ENCODE data around the gene TRPT1. TPM values are rescaled to one million over a fixed set of nuclear protein-coding genes. Genes with fewer than 3 reads are reported as not detected.

The TRPT1 gene, protein sequence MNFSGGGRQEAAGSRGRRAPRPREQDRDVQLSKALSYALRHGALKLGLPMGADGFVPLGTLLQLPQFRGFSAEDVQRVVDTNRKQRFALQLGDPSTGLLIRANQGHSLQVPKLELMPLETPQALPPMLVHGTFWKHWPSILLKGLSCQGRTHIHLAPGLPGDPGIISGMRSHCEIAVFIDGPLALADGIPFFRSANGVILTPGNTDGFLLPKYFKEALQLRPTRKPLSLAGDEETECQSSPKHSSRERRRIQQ
- 47.4 TPM for total RNA-seq

DNA sequence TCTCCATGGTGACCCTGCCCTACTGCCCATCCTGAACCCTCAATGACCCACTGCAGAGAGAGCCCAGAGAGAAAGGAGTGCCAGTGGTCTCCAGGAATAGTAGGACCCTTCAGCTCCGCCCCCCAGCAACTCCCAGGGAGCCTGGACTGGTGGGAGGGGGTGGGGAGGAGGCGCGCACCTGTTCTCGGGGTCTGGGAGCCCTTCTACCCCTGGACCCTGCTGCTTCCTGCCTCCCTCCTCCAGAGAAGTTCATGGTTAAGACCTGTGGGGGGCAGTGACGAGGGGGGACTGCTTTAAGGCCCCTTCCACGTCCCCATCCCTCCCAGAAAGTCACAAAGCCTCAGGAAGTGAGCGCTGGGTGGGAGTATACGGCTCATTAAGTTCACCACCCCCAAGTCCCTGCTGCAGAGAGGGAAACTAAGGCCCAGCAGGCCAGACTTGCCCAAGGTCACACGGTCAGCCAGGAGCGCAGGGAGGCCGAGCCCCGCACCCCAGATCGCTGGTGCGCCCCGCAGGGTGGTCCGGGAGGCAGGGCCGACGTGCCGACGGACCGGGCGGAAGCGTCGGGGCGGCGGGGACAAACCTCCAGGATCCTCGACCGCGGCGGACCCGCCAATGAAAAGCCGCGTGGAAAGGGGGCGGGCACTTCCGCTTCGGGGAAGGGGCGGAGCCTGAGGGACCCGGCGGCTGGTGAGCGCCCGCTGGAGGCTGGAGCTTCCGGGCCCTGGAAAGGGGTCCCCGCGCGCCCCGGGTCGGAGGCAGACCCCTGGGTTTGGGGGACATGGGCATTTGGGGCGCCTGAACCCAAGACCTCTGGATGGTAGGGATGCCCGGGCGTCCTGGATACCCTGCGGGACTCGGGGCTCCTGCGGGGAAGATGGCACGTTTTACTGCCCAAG is at the start of gene TRPT1, which contains the start of gene NUDT22:
TSS of gene TRPT1 (minus strand) at position 579 of the 899 bp plus-strand sequence. CDS start at position 253, 326 bp downstream.
TSS of gene NUDT22 (plus strand) at position 667 of the 899 bp plus-strand sequence. CDS start 379 bp downstream, outside the sequence.
- DNase-seq (ENCODE audit: low spot score): peak; percentile 92

DNA sequence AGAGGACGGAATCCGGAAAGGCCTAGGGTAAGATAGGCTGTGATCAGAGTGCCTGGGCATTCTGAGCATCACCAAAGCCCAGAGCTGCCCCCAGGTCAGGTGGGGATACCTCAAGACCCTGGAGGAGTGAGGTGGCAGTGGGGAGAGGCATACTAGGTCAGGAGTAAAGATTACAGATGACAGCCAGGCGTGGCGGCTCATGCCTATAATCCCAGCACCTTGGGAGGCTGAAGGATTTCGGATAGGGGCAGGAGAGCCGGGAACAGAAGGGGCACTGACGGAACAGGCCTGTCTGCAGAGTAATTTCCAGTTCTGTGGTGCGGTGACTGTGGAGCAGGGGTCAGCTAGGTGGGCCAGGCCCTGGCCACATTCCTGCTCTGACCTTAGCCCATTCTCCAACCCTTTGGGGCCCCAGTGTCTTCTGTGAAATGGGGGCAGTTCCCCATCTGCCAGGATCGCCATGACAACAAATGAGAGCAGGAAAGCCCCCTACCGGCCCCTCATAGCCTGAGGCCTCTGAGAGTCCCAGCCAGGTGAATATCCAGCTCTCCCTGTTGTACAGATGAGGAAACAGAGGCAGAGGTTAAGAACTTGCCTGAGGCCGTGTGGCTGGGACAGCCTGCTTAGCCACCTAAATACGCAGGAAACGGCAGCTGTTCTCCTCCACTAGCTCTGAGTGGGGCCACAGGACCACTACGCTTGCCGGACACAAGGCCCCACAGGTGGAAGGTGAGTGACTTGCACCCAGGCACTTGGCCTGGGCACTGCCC is 49.2 kb upstream of the TRPT1 start:
- DNase-seq (ENCODE audit: low spot score): no peak

DNA sequence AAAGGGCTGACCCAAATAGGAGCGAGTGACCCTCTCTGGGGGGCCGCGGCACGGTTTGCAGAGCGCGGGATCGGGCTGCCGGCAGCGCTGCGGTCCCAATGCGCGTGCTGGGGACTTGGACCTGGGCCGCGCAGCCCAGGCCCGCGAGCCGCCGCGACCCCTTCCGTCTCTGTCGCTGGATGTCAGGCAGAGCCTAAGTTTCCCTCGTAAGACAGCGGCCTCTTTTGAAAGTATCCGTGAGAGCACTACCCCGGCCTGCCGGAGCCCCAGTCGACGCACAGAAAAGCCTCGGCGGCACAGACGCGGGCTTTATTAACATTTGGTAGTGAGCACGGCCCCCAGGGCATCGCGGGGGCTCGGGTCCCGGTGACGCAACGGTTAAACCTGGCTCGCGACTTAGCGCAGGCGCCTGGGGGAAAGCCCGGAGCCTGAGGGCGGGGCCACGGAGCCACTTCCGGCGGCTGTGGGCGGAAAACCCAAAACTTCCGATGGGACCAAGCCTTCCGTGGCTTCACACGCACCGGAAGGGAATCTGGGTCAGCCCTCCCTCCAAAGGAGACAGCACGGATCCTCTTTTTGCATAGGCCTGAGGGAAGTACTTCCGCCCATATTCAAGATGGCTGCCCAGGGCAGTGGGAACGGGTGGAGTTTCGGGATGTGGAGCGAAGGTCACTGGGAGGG is 43.7 kb upstream of the TRPT1 start:
- peak; percentile 98 for DNase-seq (ENCODE audit: low spot score)

DNA sequence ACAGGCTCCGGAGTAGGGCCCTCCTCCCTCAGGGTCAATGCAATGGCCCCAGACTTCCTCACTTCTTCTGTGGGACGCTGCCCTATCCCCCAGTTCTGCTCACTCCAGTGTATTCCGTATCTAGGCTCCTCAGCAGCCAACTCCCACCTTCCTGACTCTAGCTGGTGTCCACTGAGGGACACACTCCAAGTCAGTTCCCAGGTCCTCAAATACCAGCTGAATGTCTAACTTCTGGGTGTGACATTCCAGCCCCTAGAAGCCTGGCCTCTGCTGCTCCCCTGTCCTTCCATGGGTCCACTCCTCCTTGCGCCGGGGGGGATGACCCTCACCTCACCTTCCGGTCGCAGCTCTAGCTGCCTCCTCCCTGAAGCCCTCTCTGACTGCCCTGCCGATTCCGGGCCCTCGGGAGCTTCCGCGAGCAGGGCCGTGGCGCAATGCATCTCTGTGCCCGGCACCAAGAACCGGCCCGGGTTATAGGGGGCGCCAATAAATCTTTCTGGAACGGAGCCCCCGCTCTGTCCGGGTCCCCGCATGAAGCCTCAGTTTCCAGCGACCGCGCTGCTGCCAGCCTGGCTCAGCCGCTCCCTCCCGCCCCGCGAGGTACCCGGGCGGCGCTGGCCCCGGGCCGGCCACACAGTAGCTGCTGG is 43.0 kb upstream of the TRPT1 start:
- DNase-seq (ENCODE audit: low spot score): peak; percentile 47

DNA sequence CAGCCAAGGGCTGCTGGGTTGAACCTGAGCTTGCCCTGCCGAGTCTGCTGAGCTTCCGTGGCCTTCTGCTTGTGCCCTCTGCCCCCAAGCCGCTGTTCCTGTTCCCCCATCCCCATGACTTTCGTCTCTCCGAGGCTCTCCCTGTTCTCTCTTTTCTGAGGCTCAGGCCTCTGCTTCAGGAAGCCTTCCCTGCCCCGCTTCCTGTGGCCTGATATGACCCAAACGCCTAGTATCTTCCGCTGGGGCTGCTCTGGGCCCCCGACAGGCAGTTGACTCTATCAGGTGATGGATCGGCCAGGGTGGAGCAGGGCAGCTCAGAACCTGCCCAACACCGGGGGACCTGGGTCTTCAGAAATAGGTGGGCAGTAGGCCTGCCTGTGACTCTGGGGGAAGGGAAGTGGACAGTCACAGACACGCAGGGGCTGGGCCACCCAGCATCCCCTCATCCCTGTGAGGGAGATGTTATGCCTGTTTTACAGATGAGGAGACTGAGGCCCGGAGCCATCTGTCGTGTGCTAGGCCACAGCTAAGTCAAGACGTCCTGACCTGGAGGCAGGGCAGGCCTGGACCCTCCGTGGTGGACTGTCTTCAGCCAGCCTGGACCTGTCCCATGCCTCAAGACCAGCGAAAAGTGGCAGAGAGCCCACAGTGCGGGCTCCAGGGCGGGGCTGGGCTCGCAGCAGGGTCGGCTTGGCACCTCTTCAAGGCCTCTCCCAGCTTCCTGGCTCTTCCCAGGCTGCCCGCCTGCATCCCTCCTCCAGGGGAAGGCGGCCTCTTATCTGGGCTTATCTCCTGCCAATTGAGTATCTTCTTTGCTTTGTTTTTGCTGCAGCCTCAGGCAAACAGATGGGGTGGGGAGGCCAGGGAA is 42.3 kb upstream of the TRPT1 start:
- DNase-seq (ENCODE audit: low spot score): peak; percentile 73

DNA sequence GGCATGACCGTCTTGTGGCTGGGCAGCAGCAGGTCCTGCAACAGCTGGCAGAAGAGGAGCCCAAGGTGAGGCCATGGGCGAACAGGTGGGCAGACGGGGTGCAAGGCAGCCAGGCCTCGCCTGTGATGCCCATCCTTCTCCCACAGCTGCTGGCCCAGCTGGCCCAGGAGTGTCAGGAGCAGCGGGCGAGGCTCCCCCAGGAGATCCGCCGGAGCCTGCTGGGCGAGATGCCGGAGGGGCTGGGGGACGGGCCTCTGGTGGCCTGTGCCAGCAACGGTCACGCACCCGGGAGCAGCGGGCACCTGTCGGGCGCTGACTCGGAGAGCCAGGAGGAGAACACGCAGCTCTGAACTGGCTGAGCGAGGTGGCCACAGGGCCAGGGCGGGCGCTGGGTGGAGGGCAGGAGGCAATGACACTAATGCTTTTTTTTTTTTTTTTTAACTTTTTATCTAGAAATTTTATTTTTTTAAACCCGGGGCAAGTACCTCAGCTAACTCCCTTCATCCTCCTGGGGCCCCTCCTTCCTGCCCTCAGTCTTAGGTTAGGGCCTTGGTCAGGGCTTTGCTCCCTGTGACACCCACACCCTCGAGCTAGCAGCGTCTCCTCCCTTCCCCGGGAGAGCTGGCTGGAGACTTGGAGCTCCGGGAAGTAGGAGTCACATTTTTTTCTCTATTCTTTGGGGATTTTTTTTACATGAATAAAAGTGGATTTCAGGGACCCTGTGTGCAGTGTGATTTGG is 41.4 kb upstream of the TRPT1 start:
- DNase-seq (ENCODE audit: low spot score): no peak

DNA sequence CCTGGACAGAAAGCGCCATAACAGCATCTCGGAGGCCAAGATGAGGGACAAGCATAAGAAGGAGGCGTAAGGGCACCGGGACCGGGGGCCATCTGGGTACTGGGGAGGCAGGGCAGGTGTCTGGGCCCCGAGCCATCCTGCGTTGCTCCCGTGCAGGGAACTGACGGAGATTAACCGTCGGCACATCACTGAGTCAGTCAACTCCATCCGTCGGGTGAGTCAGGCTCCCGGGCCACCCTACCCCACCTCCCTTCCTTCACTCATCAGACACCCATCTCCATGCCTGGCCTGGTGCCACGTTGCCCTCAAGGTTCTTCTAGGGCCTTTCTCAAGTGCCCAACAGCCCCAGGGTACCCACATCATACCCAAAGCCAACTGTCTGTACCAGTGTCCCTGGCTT is 40.4 kb upstream of the TRPT1 start:
- no peak for DNase-seq (ENCODE audit: low spot score)

DNA sequence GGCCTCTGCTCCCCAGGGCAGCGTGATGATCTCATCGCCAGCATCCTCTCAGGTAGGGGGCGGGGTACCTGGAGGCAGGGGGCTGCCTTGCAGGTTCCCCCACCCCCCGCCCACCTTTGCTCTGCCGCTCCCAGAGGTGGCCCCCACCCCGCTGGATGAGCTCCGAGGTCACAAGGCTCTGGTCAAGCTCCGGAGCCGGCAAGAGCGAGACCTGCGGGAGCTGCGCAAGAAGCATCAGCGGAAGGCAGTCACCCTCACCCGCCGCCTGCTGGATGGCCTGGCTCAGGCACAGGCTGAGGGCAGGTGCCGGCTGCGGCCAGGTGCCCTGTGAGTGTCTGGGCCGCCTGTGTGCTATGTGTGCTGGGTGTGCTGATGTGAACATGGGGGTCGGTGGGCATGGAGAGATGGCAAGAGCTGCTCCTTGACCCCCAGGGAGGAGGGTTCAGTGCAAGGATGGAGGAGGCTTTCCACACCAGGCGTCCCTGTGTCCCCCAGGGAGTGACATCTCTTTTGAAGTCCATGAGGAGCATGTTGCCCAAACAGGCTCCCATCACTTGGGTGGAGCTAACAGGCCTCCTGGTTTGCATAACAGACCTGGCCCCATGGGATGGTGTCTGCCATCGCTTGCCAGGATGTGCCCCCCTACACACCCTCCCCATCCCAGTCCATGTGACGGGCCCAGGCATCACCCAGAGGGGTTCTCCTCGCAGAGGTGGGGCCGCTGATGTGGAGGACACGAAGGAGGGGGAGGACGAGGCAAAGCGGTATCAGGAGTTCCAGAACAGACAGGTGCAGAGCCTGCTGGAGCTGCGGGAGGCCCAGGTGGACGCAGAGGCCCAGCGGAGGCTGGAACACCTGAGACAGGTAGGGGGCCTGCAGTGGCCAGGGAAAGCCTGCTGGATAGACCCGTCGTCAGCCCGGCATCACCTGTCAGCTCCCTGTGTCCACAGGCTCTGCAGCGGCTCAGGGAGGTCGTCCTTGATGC is 39.5 kb upstream of the TRPT1 start:
- DNase-seq (ENCODE audit: low spot score): no peak

DNA sequence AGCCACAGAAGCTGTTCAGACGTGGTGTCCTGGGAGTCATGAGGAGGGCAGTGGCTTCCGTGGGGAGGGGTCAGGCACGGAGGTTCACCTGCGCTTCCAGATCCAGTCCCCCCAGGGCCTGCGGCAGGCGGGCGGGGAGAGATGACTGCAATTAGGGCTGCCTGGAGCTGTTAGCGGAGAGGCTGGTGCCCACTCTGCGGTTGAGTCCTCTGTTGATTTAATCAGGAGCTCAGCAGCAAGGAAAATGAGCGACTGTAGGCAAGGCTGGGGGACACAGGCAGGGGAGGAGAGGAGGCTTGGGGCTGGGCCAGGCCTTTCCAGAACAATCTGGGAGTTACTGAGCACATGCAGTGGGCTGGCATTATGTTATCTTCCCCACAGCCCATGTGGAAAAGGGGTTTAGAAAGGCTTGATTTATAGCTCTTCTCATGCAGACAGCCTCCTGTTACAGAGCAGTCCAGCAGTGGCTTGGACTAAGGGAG is 38.4 kb upstream of the TRPT1 start:
- DNase-seq (ENCODE audit: low spot score): no peak

DNA sequence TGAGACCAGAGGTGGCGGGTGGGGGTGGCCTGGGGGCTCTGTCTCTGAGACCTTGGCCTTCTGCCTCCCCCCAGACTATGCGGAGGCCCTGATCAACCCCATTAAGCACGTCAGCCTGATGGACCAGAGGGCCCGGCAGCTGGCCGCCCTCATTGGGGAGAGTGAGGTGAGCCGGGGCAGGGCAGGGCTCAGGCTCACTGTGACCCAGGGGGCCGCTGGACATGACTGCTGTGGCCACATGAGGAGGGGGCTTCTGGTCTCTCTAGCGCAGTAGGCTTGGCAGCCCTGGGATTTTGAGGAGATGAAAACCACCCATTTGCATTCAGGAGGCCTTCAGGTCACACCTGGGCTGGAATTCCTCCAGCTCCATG is 37.9 kb upstream of the TRPT1 start:
- no peak for DNase-seq (ENCODE audit: low spot score)

DNA sequence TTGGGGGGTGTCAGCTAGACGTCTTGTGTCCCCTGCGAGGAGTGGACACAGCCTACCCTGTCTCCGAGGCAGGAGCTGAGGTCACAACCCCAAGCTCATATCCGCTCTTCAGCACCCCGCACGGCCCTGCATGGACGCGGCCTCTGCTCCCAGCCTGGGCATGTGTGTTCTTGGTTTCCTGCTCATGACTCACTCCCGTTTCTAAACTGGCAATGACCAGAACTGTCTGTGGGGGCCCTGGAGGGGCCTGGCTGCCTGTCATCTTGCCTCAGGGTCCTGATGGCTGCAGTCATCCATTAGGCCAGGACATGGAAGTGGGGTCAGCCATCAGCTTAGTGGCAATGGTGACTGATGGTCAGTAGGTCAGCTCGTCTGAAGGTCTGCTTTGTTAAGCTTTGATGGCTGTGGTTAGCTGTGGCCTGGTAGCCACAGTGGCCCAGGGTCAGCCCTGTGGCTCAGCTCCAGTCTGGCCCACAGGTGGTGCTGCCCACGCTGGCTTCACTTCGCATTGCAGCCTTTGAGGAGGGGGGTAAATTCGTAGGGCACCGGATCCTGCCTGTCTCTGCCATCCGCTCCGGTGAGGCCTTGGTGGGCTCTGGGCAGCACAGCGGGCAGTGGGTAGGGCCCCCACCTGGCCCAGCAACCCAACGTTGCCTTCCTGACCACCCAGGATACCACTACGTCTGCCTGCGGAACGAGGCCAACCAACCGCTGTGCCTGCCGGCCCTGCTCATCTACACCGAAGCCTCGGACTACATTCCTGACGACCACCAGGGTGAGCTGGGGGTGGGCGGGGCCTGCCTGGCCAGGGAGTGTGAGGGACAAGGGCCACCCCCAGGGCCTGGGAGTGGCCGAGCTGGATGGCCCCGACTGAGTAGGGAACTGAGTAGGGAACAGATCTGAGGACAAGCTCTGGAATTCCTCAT is 37.3 kb upstream of the TRPT1 start:
- no peak for DNase-seq (ENCODE audit: low spot score)

DNA sequence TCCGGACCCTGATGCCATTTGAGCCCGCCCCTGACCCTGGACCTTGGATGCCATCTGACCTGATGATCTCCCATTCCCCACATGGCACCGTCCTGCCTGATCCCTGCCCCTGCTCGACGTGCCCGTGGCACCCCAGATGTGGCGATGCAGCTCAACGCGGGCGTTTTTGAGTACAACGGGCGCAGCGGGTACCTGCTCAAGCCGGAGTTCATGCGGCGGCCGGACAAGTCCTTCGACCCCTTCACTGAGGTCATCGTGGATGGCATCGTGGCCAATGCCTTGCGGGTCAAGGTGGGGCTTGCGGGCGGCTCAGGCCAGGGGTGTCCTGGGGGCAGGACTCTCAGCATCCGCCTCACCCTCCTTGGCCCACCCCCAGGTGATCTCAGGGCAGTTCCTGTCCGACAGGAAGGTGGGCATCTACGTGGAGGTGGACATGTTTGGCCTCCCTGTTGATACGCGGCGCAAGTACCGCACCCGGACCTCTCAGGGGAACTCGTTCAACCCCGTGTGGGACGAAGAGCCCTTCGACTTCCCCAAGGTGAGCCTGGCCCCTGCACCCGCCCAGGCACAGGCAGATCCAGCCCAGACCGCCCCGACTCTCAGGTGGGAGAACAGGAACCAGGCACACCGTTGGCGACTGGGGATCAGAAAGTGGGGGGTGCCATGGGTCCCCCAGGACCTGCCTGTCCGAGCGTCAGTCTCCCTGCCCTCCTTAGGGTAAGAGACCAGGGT is 36.5 kb upstream of the TRPT1 start:
- DNase-seq (ENCODE audit: low spot score): no peak

DNA sequence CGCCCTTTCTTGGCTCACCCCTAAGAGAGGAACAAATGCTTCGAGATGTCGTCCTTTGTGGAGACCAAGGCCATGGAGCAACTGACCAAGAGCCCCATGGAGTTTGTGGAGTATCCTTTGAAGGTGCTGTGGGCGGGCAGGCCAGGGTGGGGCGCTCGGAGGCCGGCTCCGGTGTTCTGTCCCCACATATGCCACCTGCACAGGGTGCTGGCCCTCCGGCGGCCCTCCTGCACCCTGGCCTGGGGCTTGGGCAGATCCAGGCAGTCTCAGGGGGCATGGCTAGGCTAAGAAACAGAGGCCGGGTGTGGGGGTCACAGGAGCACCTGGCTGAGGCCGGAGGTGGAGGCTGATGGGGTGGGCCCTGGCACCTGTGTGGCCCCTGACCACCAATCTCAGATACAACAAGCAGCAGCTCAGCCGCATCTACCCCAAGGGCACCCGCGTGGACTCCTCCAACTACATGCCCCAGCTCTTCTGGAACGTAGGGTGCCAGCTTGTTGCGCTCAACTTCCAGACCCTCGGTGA is 35.6 kb upstream of the TRPT1 start:
- DNase-seq (ENCODE audit: low spot score): no peak

DNA sequence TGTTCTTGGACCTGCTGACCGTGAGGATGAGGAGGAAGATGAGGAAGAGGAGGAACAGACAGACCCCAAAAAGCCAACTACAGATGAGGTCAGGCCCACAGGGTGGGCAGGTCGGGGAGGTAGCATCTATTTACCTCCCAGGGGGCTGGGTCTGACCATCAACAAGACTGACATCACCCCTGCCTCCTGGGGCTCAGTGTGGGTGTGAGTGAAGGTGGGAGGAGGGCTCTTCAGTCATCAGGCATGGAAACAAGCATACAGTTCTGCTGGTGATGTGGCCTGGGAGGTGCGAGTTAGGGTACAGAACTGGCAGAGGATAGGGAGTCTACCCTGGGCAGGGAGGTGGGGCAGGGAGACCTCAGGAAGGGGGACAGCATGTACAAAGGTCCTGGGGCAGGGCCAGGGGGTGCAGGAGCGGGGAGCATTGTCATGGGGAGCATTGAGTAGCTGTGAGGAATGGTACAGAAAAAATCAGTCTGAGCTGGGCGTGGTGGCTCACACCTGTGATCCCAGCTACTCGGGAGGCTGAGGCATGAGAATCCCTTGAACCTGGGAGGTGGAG is 34.2 kb upstream of the TRPT1 start:
- no peak for DNase-seq (ENCODE audit: low spot score)

DNA sequence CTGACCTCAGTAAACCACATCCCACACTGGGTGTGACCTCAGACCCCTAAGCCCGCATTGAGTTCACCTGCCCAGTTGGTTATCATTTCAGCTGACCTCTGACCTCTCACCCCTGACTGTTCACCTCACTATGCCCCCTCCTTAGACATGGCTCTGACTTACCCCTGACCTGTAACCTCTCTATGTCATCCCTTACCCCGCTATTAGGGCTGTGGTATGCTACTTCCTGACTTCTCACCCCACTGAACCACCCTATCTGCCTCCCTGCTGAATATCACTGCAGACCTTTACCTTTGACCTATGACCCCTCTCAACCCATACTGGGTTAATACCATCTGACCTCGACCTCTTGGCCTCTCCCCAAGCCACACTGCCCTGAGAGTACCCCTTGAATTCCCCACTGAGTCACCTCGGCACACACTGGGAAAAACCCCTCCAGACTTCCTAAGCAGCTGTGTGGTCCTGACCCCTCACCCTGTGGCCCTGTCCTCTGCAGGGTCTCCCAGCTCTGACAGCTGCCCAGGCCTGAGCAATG is 33.6 kb upstream of the TRPT1 start:
- no peak for DNase-seq (ENCODE audit: low spot score)
